RWPE1 (cell line): ENCODE measurements around the gene B4GALT2.

ENCODE experiments used
- CTCF ChIA-PET: fragments of 350-600 bp; sonication (Branson Sonifier 250); formaldehyde crosslinking; extraction: SDS; loops from one replicate; lab custom pipeline; 2021; lab: Yijun Ruan, JAX
- POLR2A ChIA-PET: fragments of 400-600 bp; formaldehyde crosslinking; extraction: SDS; loops from one replicate; lab custom pipeline; 2020; ENCODE audit warnings: antibody characterized with exemption; ENCODE audit not compliant: low non-redundant PET; lab: Yijun Ruan, JAX
- DNase-seq: peaks from one replicate; pipeline ENCODE4 v3.0.0; 2012; ENCODE audit warnings: low spot score
- H3K27ac ChIP-seq: fragments of 450-650 bp; 2 replicates; pipeline ENCODE4 v1.5.1; 2017
- CTCF ChIP-seq: fragments of 450-650 bp; conservative IDR thresholded peaks from 2 replicates; pipeline ENCODE4 v1.5.1; 2017; ENCODE audit warnings: low read depth, mild to moderate bottlenecking

Gene B4GALT2

DNA sequence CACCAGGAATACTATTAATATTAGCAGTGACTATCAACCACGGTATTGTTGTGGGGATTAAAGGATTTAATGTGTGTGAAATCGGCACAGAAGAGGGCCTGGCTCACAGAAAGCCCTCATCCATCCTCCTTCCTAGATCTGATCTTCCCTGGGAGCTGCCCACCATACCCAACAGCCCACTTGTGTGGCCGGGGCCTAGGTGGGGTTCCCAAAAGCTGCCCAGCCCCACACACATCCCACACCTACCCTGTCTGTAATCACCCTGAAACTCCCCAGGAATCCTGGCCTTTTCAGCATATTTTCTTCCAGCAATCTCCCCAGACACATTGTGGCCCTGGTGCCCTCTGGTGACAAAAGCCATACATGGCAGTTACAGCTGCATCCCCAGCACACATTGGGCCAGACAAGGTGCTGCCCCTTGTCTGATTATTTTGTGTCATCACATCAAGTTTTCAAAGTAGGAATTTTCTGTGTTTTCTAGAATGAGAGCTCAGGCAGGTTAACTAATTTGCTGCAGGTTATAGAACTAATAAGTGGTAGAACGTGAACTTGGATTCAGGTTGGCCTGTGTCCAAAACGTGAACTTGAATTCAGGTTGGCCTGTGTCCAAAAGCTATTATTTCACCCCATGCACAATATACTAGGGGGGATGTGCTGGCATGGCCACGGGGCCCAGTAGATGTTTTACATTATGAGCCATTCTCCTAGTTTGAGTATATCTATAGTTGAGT is 57.6 kb downstream of the B4GALT2 start:
- H3K27ac ChIP-seq, result peak overlapping the region; percentile 96
- peak; percentile 68 for DNase-seq
- ChIA-PET POLR2A (no interaction called here), CTCF (interaction anchor here (0.5 to 3.7 kb wide), 16 partner anchors 8 to 678 kb away, joined by 3 to 43 read pairs (median 4); no protein-coding TSS in a partner anchor)
- TF ChIP-seq CTCF, result peak; percentile 91

GRCh38 chr1:44037154-44037553 is 58.1 kb downstream of the B4GALT2 start:
- POLR2A ChIA-PET, result no interaction called here
- CTCF ChIA-PET, result interaction anchor here (0.6 to 3.7 kb wide), 13 partner anchors 7 to 274 kb away, joined by 3 to 43 read pairs (median 4); no protein-coding TSS in a partner anchor
- TF ChIP-seq CTCF, result no peak
- no peak for DNase-seq
- H3K27ac ChIP-seq, result no peak overlapping the region

DNA sequence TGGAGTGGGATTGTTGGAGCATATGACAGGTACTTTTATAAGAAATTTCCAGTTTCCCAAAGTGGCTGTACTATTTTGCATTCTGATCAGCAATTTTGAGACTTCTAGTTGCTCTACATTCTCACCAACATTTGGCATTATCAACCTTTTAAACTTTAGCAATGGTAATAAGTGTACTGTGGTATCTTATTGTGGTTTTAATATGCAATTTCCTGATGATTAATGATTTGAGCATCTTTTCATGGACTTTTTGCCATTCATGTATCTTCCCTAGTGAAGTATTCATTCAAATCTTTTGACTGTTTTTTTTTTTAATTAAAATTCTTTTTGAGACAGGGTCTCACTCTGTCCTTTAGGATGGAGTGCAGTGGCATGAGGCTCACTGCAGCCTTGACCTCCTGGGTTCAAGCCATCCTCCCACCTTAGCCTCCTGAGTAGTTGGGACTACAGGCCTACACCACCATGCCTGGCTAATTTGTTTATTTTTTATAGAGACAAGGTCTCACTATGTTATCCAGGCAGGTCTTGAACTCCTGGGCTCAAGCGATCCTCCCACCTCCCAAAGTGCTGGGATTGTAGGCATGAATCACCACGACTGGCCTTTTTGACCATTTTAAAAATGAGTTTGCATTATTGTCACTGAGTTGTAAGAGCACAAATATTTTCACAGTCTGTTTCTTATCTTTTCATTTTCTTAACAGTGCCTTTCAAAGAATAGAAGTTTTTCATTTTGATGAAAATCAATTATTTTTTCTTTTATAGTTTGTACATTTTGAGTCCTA is 60.1 kb downstream of the B4GALT2 start:
- H3K27ac ChIP-seq, result no peak overlapping the region
- no peak for TF ChIP-seq CTCF
- ChIA-PET CTCF (interaction anchor here (0.6 kb wide), 1 partner anchor 10 kb away, joined by 4 read pairs; no protein-coding TSS in a partner anchor), POLR2A (no interaction called here)
- no peak for DNase-seq

DNA sequence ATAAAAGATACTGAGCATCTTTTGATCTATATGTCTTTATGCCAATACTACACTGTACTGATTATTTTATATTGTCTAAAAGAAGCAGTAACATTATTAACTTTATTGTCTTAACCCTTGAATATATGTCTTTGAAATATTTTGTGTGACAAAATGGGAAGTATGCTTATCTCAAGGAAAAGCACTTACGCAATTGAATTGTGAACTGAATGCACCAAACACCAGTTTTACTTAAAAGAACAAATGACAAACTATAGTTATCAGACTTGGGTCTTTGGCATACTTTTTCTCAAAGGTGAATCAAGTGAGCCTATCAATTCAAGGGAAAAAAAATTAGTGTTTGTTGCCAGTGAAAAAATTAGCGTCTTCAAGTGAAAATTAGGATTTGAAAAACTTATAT is 61.4 kb downstream of the B4GALT2 start:
- H3K27ac ChIP-seq, result no peak overlapping the region
- no peak for TF ChIP-seq CTCF
- ChIA-PET POLR2A (no interaction called here), CTCF (no interaction called here)
- DNase-seq, result no peak
